Middle frontal gyrus (tissue), 1 donor: ENCODE measurements around the gene GHR.

ENCODE experiments used
- DNase-seq: peaks from one replicate; pipeline ENCODE4 v3.0.0-alpha.2; 2015; ENCODE audit warnings: low spot score; ENCODE audit errors: extremely low spot score

GHR gene

DNA sequence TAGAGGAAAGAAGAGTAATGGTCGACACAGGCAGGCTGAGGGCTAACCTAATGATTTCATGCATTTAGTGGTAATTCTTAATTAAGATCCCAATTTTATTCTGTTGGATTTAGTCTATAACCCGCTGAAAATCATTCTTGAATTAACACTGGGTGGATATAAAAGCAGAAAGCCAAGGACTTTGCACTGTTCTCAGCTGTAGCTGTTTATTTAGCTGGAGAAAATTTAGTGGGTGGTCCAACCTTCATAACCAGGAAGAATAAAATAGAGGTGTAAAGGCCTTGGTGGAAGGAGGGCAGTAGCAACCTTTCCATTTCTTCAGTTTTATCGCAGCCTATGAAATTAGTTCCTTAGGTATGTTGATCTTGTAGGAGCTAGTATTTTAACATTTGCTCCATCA lies 92.3 kb downstream of the GHR start:
- DNase-seq, result no peak

- DNase-seq, result no peak
Measured at GRCh38 chr5:42516282-42517042, 93.2 kb downstream of the GHR start.

DNA sequence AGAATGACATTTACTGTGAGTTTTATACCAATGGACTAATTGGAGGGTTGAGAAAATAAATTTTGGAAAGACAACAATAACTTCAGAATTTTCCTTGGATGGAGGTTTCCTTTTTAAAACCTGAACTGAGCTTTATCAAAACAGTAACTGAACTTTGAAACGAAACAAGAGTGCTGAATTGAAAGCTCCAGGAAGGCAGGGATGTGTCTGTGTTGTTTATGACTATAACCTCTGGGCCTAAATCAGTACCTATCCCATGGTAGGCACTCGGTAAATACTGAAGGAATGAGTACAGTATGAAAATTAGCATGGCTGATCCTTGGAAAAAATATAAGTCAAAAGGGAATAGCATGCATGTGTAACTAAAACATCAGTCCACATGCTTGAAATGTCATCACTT lies 93.9 kb downstream of the GHR start:
- no peak for DNase-seq

- no peak for DNase-seq
Measured at GRCh38 chr5:42518595-42519221, 95.5 kb downstream of the GHR start.

DNA sequence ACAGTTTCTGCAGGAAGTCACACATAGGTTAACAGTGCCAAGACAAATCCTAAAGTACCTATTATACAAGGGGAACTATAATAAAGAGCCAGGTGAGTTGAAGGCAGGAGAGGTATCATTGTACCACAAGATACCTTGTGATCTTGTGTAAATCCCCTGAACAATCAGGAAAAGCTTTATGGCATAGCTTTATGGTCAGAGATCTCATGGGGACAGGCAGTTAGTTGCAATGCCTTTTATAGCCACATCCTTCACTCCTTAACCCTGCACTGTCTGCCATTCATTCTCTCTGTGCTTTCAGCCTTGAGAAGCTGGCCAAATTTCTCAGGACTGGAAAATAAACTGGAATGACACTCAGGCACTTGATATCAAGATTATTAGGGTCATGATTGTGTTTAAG lies 97.0 kb downstream of the GHR start:
- DNase-seq, result no peak

- no peak for DNase-seq
Measured at GRCh38 chr5:42520957-42521356, 97.7 kb downstream of the GHR start.

DNA sequence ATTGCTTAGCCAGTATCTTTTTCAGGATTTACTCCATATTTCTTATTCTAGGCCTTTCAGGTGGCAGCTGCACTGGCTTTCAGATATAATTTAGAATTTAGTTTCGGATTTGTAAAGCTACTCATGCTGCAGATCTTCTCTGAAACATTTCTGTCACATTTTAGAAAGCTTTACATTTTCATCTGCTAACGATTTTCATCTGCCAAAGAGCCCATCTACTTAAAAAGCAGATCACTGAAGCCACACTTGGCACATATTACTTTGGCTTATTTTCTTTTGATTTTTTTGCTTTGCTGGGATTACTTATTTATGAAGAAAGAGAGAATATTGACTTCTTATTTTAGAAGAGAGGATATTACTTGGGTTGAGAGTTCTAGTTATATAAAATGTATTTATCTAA lies 98.2 kb downstream of the GHR start:
- no peak for DNase-seq

DNA sequence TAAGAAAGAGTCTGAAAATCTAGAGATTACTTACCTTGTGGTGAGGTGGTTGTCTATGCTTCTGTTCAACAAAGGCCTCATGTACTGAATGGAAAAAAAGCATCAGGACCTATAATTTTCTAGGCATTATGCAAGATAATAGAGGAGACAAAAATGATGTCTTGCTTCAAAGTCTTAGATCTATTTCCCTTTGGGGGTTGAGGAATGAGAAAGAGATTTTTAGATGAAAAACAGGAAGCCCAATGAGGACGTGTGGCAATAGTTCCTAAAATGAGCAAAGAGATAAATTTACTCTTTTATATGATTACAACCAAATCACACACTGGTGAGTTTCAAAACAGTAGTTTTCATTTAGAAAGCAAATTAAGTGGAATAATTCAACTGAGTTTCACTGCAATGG lies 99.5 kb downstream of the GHR start:
- no peak for DNase-seq

GRCh38 chr5:42526179-42526578 lies 102.9 kb downstream of the GHR start:
- DNase-seq, result no peak

GRCh38 chr5:42531611-42532010 lies 108.4 kb downstream of the GHR start:
- no peak for DNase-seq

DNA sequence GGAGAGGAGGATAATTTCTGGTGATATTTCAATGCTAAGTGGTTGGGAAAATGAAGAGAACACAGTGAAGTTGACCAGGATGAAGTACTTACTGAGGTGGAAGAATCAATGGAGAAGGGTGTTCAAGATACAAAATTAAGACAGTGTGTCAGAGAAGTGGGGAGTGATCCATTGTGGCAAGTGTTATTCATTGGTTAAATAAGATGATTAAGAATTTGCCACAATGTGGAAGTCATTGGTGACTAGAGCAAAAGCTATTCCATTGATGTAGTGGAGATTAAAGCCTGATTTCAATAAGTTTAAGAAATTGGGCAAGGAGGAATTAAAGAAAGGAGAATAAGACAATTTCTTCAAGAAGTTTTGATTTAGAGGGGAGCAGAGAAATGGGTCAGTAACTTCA lies 118.9 kb downstream of the GHR start:
- no peak for DNase-seq

DNA sequence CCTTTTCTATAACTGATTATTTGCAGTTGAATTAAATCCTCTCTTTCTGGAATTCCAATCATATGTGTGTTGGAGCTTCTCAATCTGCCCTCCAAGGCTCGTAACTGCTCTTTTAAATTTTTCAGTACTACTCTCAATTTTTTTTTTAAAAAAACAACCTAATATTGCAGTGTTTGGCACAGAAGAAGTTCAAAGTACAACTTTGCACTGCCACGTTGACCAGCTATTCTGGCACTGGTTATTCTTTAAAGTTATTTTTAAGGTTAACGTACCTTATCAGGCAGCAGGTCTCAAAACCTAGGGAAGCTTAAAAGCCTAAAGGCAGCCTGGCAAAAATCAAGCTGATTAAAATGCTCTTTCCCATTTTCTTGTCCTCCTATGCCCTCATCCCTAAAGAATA lies 120.5 kb downstream of the GHR start:
- DNase-seq, result no peak

DNA sequence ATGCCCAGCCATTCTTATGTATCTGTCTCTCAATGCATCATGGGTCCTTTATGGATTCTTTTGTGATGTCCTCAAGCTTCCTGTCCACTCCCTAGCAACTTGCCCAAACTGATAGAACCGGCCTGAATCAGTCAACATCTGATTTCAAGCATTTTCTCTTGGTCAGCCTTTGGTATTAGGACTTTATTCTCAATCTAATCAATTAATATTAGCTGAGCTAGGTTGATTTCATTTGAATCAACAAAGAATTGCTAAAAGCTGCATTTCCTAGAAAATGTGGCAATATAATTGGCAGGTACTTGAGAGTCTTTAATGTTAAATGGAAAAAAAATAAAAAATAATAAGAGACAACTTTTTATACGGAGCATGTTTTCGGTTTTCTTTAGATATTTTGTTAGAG lies 121.8 kb downstream of the GHR start:
- DNase-seq, result no peak

GRCh38 chr5:42547141-42547540 lies 123.9 kb downstream of the GHR start:
- no peak for DNase-seq

DNA sequence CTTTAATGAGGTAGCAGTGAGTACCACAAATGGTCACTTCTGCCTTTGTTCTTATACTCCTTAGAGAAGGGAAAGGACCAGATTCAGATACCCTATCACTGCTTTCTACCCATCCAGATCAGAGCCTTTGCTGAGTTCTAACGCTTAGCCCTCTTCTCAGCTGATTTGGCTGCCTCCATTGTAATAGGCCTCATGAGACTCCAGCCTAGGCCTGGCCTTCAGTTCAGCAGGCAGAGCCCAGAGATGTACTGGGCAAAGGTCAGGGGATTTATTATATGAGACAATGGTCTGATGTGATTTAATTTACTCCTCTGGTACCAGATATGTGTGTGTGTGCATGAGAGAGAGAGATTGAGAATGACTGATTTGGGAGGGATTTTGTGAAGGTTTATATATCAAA lies 124.7 kb downstream of the GHR start:
- DNase-seq, result no peak

DNA sequence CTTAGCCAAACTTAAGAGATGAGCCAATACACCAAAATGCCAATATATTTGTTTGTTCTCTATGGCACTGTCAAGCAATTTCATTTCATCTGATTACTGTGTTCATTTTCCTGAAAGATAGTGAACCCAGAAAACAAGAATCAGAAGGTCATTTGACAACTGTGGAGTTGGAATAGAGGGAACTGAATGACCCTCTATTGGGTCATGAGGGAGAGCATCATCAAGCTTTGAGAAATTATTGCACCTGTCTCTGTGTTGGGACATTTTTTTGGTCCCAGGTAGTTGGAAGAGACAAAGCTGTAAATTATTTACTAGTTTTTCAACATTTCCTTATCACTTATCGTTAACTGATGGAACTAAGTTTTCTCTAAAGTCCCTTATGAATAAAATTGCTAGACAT lies 129.4 kb downstream of the GHR start:
- DNase-seq, result no peak

DNA sequence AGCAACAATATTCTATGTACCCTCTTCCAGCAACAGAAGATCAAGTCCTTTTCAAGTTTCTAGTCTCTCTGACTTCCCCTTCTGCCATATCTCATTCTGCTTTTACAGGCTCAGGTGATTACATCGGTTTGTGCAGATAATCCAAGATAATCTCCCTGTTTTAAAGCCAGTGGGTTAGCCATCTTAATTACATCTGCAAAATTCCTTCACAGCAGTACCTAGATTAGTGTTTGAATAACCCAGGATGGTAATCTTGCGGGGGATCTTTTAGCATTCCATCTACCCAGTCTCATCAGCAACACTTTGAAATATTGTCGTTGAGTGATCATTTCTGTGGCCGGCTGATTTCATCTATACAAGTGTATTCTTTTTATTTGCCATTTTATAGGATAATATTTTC lies 130.2 kb downstream of the GHR start:
- no peak for DNase-seq

DNA sequence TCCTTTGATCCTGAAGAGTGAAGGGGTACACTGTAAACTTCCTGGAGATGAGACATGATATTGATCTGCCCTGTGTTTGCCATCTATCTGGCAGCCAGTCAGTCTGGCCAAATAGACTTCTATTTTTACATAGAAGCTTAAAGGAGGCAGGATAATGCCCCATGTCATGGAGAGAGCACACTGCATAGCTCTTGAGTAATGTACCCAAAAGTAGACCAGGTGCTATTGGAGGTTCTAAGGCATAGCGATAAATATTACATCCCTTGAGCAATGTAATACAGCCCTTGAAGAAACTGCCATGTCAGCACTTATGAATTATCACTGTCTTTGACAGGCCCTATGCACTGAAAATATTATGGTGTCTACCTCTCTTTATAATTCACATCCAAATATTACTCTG lies 131.8 kb downstream of the GHR start:
- no peak for DNase-seq

DNA sequence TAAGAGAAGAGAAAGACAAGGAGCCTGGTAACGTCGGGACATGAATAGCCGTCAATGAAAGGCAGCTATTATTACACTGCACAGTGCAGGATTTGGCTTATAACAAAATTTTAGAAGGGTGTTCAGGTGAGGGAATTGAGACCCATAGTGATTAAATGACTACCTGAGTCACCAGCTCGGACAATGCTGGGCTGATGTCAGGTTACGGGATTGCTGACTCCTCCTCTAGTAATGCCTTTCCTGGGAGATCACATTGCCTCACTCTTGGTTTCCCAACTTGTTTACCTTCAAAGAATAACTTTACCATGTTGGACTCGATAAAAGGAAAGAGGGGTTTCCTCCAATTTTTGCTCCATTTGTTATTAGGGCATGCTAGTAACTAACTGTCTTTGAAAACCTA lies 132.6 kb downstream of the GHR start:
- no peak for DNase-seq

DNA sequence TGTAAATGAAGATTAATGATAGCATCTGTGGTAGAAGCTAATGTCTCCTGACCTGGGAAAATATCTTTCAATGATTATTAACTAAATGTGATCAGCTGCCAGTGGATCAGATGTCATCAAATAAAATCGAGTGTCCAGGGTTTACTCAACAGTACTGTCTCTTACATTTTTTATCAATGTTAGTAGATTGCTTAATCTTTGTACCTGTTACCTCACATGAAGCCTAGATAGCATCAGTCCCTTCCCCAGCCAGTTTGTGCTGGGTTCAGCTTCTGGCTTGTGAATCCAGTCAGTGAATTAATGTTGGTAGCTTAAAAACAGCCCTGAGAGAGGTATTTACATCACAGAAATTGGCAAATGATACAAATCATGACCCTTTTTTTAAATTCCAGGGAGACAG lies 134.4 kb downstream of the GHR start:
- DNase-seq, result no peak

DNA sequence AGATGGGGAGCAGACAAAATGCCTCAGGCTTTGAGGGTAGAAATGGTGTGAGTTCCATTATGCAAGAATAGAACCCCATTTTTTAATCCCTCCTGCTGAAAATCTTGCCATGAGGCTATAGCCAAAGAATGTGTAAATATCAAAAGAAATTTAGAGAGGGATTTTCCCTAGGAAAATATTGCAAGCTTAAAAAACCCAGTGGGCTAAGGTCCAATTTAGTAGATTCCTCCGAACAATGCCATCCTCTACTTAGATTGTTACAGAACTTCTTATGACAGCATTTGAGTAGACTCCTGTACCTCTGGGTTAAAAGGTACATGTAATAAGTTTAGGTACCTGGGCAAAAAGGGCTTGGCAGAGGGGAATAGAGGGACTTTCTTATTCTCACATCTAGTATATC lies 138.4 kb downstream of the GHR start:
- no peak for DNase-seq

- no peak for DNase-seq
Measured at GRCh38 chr5:42564689-42565356, 141.6 kb downstream of the GHR start.
